ENCODE measurements around the gene NXN. TPM values are rescaled to one million over a fixed set of nuclear protein-coding genes. Genes with fewer than 3 reads are reported as not detected.
A peak's percentile ranks its signal among the peaks of the same experiment; 100 is the strongest.
"Not testable (repeated sequence)": the region's sequence is repeated elsewhere in the genome, so short reads cannot be mapped to it uniquely, and the experiment has no call there.

NXN gene
- total and polyA plus RNA-seq, 5 donors, result 11.6 to 21.8 (median 15.2) TPM

- ATAC-seq (peak; percentile 92 to 97), DNase-seq (peak; percentile 75 to 82 (median 81))
- no peak overlapping the region for H3K4me3 ChIP-seq (ENCODE audit: low read length)
- intact Hi-C loops (cut with DNase I), result no loop called here
- H3K4me1 ChIP-seq (ENCODE audit: control insufficient read depth, insufficient read depth, low read length), result peaks cover 3% of the 10 kb centered on the region
- peak overlapping the region; percentile 43 for H3K27ac ChIP-seq (ENCODE audit: low read length)
- H3K9me3 ChIP-seq (ENCODE audit: control insufficient read depth, low read length), result no peaks in the 10 kb centered on the region
- 40% methylated on average over 7 of the region's 7 CpGs for WGBS
- H3K27me3 ChIP-seq (ENCODE audit: control insufficient read depth, insufficient read depth), result no peaks in the 10 kb centered on the region
These were observed 110.5 kb downstream of the NXN start for GRCh38 chr17:869086-869485.

- intact Hi-C loops (cut with DNase I), result no loop called here
- Histone ChIP-seq H3K9me3 (ENCODE audit: control insufficient read depth, low read length) (no peaks in the 10 kb centered on the region), H3K27ac (ENCODE audit: low read length) (no peak overlapping the region), H3K4me3 (ENCODE audit: low read length) (no peak overlapping the region), H3K27me3 (ENCODE audit: control insufficient read depth, insufficient read depth) (no peaks in the 10 kb centered on the region), H3K4me1 (ENCODE audit: control insufficient read depth, insufficient read depth, low read length) (peaks cover 3% of the 10 kb centered on the region)
- ATAC-seq (no peak), DNase-seq (no peak)
- WGBS, result 86% methylated on average over 13 of the region's 13 CpGs
These were observed 111.6 kb downstream of the NXN start for GRCh38 chr17:867896-868489.

DNA sequence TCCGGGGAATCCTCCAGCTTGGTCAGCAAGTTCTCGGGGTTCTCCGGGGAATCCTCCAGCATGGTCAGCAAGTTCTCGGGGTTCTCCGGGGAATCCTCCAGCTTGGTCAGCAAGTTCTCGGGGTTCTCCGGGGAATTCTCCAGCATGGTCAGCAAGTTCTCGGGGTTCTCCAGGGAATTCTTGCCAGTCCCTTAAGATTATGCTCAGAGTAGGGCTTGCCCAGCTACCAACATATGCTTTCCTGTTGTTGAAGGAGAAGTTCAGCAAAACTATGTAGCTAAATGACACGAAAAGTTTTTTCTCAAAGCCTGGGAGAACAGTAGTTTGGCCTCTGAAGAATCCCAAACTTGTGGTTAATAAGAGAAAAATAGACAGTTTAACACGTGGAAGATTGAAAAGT lies 112.3 kb downstream of the NXN start:
- intact Hi-C loops (cut with DNase I); ATAC-seq; H3K4me1 ChIP-seq (ENCODE audit: control insufficient read depth, insufficient read depth, low read length); DNase-seq; H3K27ac ChIP-seq (ENCODE audit: low read length); H3K4me3 ChIP-seq (ENCODE audit: low read length); H3K9me3 ChIP-seq (ENCODE audit: control insufficient read depth, low read length); H3K27me3 ChIP-seq (ENCODE audit: control insufficient read depth, insufficient read depth): not testable (repeated sequence)
- WGBS, result 86% methylated on average over 8 of the region's 10 CpGs

- Histone ChIP-seq H3K9me3 (ENCODE audit: control insufficient read depth, low read length) (no peaks in the 10 kb centered on the region), H3K4me1 (ENCODE audit: control insufficient read depth, insufficient read depth, low read length) (peaks cover 3% of the 10 kb centered on the region), H3K4me3 (ENCODE audit: low read length) (no peak overlapping the region), H3K27ac (ENCODE audit: low read length) (no peak overlapping the region), H3K27me3 (ENCODE audit: control insufficient read depth, insufficient read depth) (no peaks in the 10 kb centered on the region)
- DNase-seq, result no peak
- no peak for ATAC-seq
- 81% methylated on average over 9 of the region's 9 CpGs for WGBS
- intact Hi-C loops (cut with DNase I), result no loop called here
These were observed 112.9 kb downstream of the NXN start for GRCh38 chr17:866568-867103.

DNA sequence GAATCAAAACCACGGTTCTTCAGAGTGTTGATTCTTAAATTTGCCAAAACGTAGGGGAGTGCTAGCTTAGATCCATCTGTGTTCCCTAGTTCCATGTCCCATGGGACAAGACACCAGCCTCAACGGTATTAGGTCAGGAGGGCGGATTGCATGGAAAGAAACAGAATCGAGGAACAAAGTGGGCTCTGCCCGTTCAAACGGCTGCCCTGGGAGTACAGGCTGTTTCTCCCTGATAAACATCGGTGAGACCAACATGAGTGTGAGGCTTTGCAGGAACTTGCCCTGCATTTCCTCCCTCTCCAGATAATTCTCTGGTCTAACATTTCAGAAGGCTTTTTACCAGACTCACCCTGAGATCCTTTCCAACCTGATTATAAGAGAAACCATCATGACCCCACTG lies 115.3 kb downstream of the NXN start:
- Histone ChIP-seq H3K27ac (ENCODE audit: low read length) (no peak overlapping the region), H3K9me3 (ENCODE audit: control insufficient read depth, low read length) (no peaks in the 10 kb centered on the region), H3K4me3 (ENCODE audit: low read length) (no peak overlapping the region), H3K4me1 (ENCODE audit: control insufficient read depth, insufficient read depth, low read length) (peaks cover 3% of the 10 kb centered on the region), H3K27me3 (ENCODE audit: control insufficient read depth, insufficient read depth) (no peaks in the 10 kb centered on the region)
- intact Hi-C loops (cut with DNase I), result no loop called here
- DNase-seq, result no peak
- no peak for ATAC-seq
- WGBS, result 55% methylated on average over 8 of the region's 8 CpGs

DNA sequence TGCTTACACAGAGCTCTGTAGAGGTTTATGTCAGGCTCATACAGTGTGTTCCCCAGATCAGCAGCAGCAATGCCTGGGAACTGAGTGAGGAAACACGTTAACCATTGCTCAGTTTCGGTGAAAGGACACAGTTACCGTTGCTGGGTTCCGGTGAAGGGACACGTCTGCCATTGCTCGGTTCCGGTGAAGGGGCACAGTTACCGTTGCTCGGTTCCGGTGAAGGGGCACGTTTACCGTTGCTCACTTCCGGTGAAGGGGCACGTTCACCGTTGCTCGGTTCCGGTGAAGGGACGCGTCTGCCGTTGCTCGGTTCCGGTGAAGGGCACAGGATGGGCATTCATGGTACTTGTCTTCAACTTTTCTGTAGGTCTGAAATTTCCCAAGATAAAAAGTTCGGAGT lies 115.7 kb downstream of the NXN start:
- Histone ChIP-seq H3K27ac (ENCODE audit: low read length) (no peak overlapping the region), H3K4me3 (ENCODE audit: low read length) (no peak overlapping the region), H3K4me1 (ENCODE audit: control insufficient read depth, insufficient read depth, low read length) (peaks cover 3% of the 10 kb centered on the region), H3K27me3 (ENCODE audit: control insufficient read depth, insufficient read depth) (no peaks in the 10 kb centered on the region), H3K9me3 (ENCODE audit: control insufficient read depth, low read length) (no peaks in the 10 kb centered on the region)
- intact Hi-C loops (cut with DNase I), result no loop called here
- DNase-seq, result peak in 1 of 3 donors; percentile 46
- 95% methylated on average over 23 of the region's 23 CpGs for WGBS
- no peak for ATAC-seq

DNA sequence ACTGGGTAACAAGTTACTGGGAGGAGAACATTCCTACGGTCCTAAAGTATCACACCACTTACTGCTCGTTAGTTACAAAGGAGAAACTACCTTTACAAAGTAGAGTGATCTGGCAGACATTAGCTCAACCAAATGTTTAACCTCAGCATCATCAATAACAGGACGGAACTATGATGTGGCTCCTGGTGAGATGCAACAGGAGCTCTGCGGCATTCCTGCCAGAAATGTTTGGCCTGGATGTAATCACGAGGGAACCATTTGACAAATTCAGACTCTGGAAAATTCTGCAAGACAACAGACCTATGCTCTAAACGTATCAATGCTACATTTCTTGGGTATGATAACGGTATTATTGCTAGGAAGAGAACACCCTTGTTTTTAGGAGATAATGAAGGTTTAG lies 117.0 kb downstream of the NXN start:
- no peak overlapping the region for H3K4me3 ChIP-seq (ENCODE audit: low read length)
- DNase-seq, result no peak
- peaks cover 3% of the 10 kb centered on the region for H3K4me1 ChIP-seq (ENCODE audit: control insufficient read depth, insufficient read depth, low read length)
- WGBS, result 86% methylated on average over 7 of the region's 7 CpGs
- H3K27ac ChIP-seq (ENCODE audit: low read length), result no peak overlapping the region
- no peaks in the 10 kb centered on the region for H3K27me3 ChIP-seq (ENCODE audit: control insufficient read depth, insufficient read depth)
- no peak for ATAC-seq
- intact Hi-C loops (cut with DNase I), result no loop called here
- no peaks in the 10 kb centered on the region for H3K9me3 ChIP-seq (ENCODE audit: control insufficient read depth, low read length)

GRCh38 chr17:861364-861763 lies 118.2 kb downstream of the NXN start:
- no peak for ATAC-seq
- Histone ChIP-seq H3K9me3 (ENCODE audit: control insufficient read depth, low read length) (no peaks in the 10 kb centered on the region), H3K4me3 (ENCODE audit: low read length) (no peak overlapping the region), H3K4me1 (ENCODE audit: control insufficient read depth, insufficient read depth, low read length) (peaks cover 3% of the 10 kb centered on the region), H3K27ac (ENCODE audit: low read length) (no peak overlapping the region), H3K27me3 (ENCODE audit: control insufficient read depth, insufficient read depth) (no peaks in the 10 kb centered on the region)
- WGBS, result 75% methylated on average over 9 of the region's 9 CpGs
- DNase-seq, result peak in 1 of 3 donors; percentile 43
- intact Hi-C loops (cut with DNase I), result no loop called here

DNA sequence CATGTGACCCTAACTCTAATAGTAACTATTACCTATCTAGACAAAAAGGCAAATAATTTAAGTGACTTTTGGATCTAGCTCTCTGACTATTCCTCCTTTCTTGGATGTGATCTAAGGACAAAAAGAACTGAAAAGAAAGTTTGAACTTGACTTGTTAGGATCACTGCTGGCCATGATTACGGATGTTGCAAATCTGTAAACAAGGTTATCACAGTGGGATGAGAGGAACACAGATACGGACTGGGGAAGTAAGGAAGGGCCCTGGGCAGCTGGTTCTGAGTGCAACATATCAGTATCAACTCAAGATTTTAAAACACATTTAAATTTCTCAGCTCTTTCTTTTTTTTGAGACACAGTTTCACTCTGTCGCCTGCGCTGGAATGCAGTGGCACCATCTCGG lies 118.8 kb downstream of the NXN start:
- Histone ChIP-seq H3K4me3 (ENCODE audit: low read length) (no peak overlapping the region), H3K27me3 (ENCODE audit: control insufficient read depth, insufficient read depth) (no peaks in the 10 kb centered on the region), H3K27ac (ENCODE audit: low read length) (no peak overlapping the region), H3K9me3 (ENCODE audit: control insufficient read depth, low read length) (no peaks in the 10 kb centered on the region), H3K4me1 (ENCODE audit: control insufficient read depth, insufficient read depth, low read length) (peaks cover 3% of the 10 kb centered on the region)
- intact Hi-C loops (cut with DNase I), result no loop called here
- 83% methylated on average over 5 of the region's 5 CpGs for WGBS
- no peak for ATAC-seq
- DNase-seq, result no peak

DNA sequence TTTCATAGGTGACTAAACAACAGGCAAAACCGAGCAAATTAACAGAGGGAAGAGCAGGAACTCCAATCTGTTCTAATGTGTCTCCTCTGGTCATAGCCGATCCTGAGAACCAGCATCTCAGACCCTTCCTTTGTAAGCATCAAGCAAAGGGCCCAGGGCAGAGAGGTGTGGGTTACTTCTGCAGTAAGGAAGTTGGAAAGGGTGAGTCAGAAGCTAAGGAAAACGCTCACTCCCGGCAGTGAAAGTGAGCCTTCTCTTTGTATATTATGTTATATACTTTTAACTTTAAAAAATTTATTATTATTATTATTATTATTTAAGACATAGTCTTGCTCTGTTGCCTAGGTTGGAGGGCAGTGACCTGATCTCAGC lies 119.8 kb downstream of the NXN start:
- H3K27ac ChIP-seq (ENCODE audit: low read length), result peak overlapping the region; percentile 88
- peaks cover 3% of the 10 kb centered on the region for H3K4me1 ChIP-seq (ENCODE audit: control insufficient read depth, insufficient read depth, low read length)
- ATAC-seq (peak; percentile 17 to 72), DNase-seq (no peak)
- no peak overlapping the region for H3K4me3 ChIP-seq (ENCODE audit: low read length)
- intact Hi-C loops (cut with DNase I), result no loop called here
- H3K9me3 ChIP-seq (ENCODE audit: control insufficient read depth, low read length), result no peaks in the 10 kb centered on the region
- 50% methylated on average over 4 of the region's 4 CpGs for WGBS
- no peaks in the 10 kb centered on the region for H3K27me3 ChIP-seq (ENCODE audit: control insufficient read depth, insufficient read depth)

GRCh38 chr17:859061-859823 lies 120.3 kb downstream of the NXN start:
- H3K9me3 ChIP-seq (ENCODE audit: control insufficient read depth, low read length), result no peaks in the 10 kb centered on the region
- peaks cover 3% of the 10 kb centered on the region for H3K4me1 ChIP-seq (ENCODE audit: control insufficient read depth, insufficient read depth, low read length)
- H3K4me3 ChIP-seq (ENCODE audit: low read length), result no peak overlapping the region
- intact Hi-C loops (cut with DNase I), result no loop called here
- WGBS, result 45% methylated on average over 20 of the region's 20 CpGs
- no peaks in the 10 kb centered on the region for H3K27me3 ChIP-seq (ENCODE audit: control insufficient read depth, insufficient read depth)
- peak overlapping the region; percentile 88 for H3K27ac ChIP-seq (ENCODE audit: low read length)
- DNase-seq (peak in 2 of 3 donors; percentile 55 to 67), ATAC-seq (peak; percentile 42 to 53)

Data from right cardiac atrium (tissue), 5 donors.